Esophagus squamous epithelium (tissue), 4 donors: ENCODE results near the gene MCC.

Experiments
- CTCF ChIP-seq, 6 experiments: fragments of 450-650 bp in 4 of 6; fragments of 200-600 bp in 2 of 6; sonication (generic) in 2 of 6; IDR thresholded peaks; one replicate each; pipeline ENCODE4 v1.5.1; 2016 to 2019; ENCODE audit warnings: antibody characterized with exemption in 6 of 6, mild to moderate bottlenecking in 4 of 6, moderate library complexity in 4 of 6
- POLR2A ChIP-seq, 4 donors: fragments of 450-650 bp; IDR thresholded peaks; one replicate each; pipeline ENCODE4 v1.6.1; 2017; ENCODE audit warnings: antibody characterized with exemption in 4 of 4, mild to moderate bottlenecking in 4 of 4, moderate library complexity in 3 of 4

GRCh38 chr5:113071401-113071800 lies 416.9 kb downstream of the MCC start:
- no peak for TF ChIP-seq POLR2A (IDR thresholded peaks at IDR 0.05)
- no peak for TF ChIP-seq CTCF (IDR thresholded peaks at IDR 0.05)
